ENCODE results near the gene PPM1L. TPM values are rescaled to one million over a fixed set of nuclear protein-coding genes. Genes with fewer than 3 reads are reported as not detected.

The PPM1L gene
- total RNA-seq, 4 donors from 2014 or later = 30.8 to 88.1 (median 52.7) TPM

DNA sequence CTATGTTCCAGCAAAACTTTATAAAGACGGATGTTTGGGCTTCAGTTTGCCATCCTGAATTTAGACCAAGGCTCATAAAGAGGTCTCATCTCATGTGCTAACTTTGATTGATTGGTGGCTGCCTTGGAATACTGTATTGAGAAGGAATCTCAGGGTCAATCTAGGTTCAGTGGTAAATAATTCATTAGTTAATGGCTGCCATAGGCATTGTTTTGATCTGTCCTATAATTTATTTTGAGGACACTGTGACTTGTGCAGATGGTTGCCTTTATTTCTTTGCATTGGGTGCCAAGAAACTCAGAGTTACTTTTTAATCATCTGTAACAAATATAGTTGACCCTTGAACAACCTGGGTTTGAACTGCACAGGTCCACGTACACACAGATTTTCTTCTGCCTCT is 189.3 kb downstream of the PPM1L start:
- intact Hi-C loops (cut with DNase I) = no loop called here
- Histone ChIP-seq H3K4me3 (no peak overlapping the region), H3K27me3 (no peaks in the 10 kb centered on the region), H3K36me3 (no peaks in the 10 kb centered on the region), H3K4me1 (peaks cover 0 to 4% (median under 1%) of the 10 kb centered on the region in 4 donors), H3K9me3 (no peaks in the 10 kb centered on the region), H3K27ac (replicated peaks in 1 of 4) (no peak overlapping the region)
- 85% methylated on average over 2 of the region's 2 CpGs for WGBS
- no peak for DNase-seq (ENCODE audit: extremely low spot score)
- TF ChIP-seq POLR2AphosphoS5 (IDR thresholded peaks at IDR 0.05) = no peak
- TF ChIP-seq EP300 (IDR thresholded peaks at IDR 0.05) = no peak
- no peak for TF ChIP-seq POLR2A (IDR thresholded peaks at IDR 0.05; ENCODE audit: low read depth)
- no peak for TF ChIP-seq CTCF (IDR thresholded peaks at IDR 0.05)

DNA sequence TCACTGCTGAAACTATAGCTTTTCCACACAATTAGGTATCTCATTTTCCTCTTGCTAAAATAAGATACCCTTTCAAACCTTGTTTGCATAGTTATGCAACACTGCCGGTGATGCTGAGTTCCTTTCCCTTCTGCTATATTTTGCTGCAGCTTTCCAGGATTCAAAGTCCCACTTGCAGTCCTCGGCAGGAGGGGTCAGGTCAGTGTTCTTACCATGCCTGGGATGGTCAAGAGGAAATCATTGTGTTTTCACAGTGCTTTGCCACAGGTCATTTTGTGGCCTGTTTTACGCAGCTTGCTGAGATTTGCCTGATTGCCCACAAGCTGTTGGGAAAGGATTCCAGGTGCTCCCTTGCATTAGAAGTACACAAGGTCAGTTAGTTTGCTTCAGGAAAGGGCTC is 192.2 kb downstream of the PPM1L start:
- peaks cover 11 to 19% (median 13%) of the 10 kb centered on the region in 4 donors for H3K4me1 ChIP-seq
- WGBS = 82% methylated on average over 3 of the region's 3 CpGs
- no peaks in the 10 kb centered on the region for H3K36me3 ChIP-seq
- no peak for DNase-seq (ENCODE audit: extremely low spot score)
- no peak overlapping the region for H3K4me3 ChIP-seq
- intact Hi-C loops (cut with DNase I) = no loop called here
- TF ChIP-seq CTCF (IDR thresholded peaks at IDR 0.05) = no peak
- TF ChIP-seq EP300 (IDR thresholded peaks at IDR 0.05) = no peak
- TF ChIP-seq POLR2AphosphoS5 (IDR thresholded peaks at IDR 0.05) = no peak
- no peak for TF ChIP-seq POLR2A (IDR thresholded peaks at IDR 0.05; ENCODE audit: low read depth)
- no peaks in the 10 kb centered on the region for H3K27me3 ChIP-seq
- H3K27ac ChIP-seq (replicated peaks in 1 of 4) = no peak overlapping the region
- no peaks in the 10 kb centered on the region for H3K9me3 ChIP-seq

- peaks cover 11 to 19% (median 13%) of the 10 kb centered on the region in 4 donors for H3K4me1 ChIP-seq
- H3K36me3 ChIP-seq = no peaks in the 10 kb centered on the region
- H3K27ac ChIP-seq (replicated peaks in 1 of 4) = no peak overlapping the region
- H3K9me3 ChIP-seq = no peaks in the 10 kb centered on the region
- WGBS = 86% methylated on average over 4 of the region's 4 CpGs
- TF ChIP-seq POLR2AphosphoS5 (IDR thresholded peaks at IDR 0.05) (no peak), CTCF (IDR thresholded peaks at IDR 0.05) (no peak), EP300 (IDR thresholded peaks at IDR 0.05) (no peak), POLR2A (IDR thresholded peaks at IDR 0.05; ENCODE audit: low read depth) (no peak)
- intact Hi-C loops (cut with DNase I) = no loop called here
- H3K27me3 ChIP-seq = no peaks in the 10 kb centered on the region
- no peak overlapping the region for H3K4me3 ChIP-seq
- no peak for DNase-seq (ENCODE audit: extremely low spot score)
These were observed 193.4 kb downstream of the PPM1L start for GRCh38 chr3:160949460-160949859.

GRCh38 chr3:160950542-160950941 is 194.5 kb downstream of the PPM1L start:
- no peak for DNase-seq (ENCODE audit: extremely low spot score)
- no peaks in the 10 kb centered on the region for H3K36me3 ChIP-seq
- no peak overlapping the region for H3K4me3 ChIP-seq
- no peaks in the 10 kb centered on the region for H3K9me3 ChIP-seq
- no peak for TF ChIP-seq CTCF (IDR thresholded peaks at IDR 0.05)
- H3K27ac ChIP-seq (replicated peaks in 1 of 4) = no peak overlapping the region
- peaks cover 11 to 19% (median 13%) of the 10 kb centered on the region in 4 donors for H3K4me1 ChIP-seq
- intact Hi-C loops (cut with DNase I) = no loop called here
- no peaks in the 10 kb centered on the region for H3K27me3 ChIP-seq
- 82% methylated on average over 2 of the region's 2 CpGs for WGBS

DNA sequence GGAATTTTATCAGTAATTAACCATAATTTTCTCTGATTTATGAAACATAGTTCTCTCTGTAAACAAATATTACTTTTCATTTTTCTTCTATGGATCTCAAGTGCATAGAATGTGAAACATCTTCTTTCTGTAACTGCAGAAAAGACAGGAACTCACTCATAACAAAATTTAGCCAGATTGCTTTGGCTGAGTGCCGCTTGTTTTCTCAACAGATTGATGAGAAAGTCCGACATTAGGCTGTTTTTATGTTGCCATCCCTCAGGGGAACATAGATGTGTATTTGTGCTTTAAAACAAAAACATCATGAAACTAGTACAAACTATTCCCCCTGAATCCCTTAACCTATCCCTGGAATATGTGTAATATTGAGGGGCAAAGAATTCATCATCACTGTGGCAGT is 194.9 kb downstream of the PPM1L start:
- no peak for TF ChIP-seq CTCF (IDR thresholded peaks at IDR 0.05)
- no peak for TF ChIP-seq POLR2A (IDR thresholded peaks at IDR 0.05; ENCODE audit: low read depth)
- no peak for TF ChIP-seq POLR2AphosphoS5 (IDR thresholded peaks at IDR 0.05)
- TF ChIP-seq EP300 (IDR thresholded peaks at IDR 0.05) = no peak
- no peaks in the 10 kb centered on the region for H3K27me3 ChIP-seq
- H3K9me3 ChIP-seq = no peaks in the 10 kb centered on the region
- intact Hi-C loops (cut with DNase I) = no loop called here
- H3K27ac ChIP-seq (replicated peaks in 1 of 4) = no peak overlapping the region
- H3K4me1 ChIP-seq = peaks cover 11 to 19% (median 13%) of the 10 kb centered on the region in 4 donors
- no peaks in the 10 kb centered on the region for H3K36me3 ChIP-seq
- H3K4me3 ChIP-seq = no peak overlapping the region
- no peak for DNase-seq (ENCODE audit: extremely low spot score)
- WGBS = 82% methylated on average over 2 of the region's 2 CpGs
